Effector CD8-positive, alpha-beta T cell (primary cell): ENCODE results near the gene KCNJ14.
A peak's percentile ranks its signal among the peaks of the same experiment; 100 is the strongest.

ENCODE experiments used
- DNase-seq: peaks from one replicate; lab custom pipeline; 2025; lab: John Stamatoyannopoulos, UW

The KCNJ14 gene

DNA sequence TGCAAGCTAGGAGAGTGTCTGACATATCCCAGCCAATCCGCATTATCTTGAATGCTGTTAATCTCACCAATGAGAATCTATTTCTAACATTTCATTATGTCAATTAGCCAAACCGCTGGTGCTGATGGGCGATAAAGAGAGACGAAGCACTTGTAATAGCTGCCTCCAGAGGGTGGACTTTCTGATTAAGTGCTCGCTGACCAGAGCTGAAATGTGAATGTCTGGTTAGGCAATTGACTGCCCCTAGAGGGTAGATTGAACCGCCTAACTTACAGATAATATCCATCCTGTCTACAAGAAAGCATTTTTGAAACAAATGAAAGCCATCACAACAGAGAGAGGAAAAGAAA, 10.1 kb upstream of the KCNJ14 start:
- DNase-seq, result no peak

GRCh38 chr19:48445606-48446481, 9.5 kb upstream of the KCNJ14 start, which contains the start of gene GRWD1:
Gene GRWD1, plus strand, starts transcription at chr19:48445983. Its CDS starts 23 bp downstream, at chr19:48446006.
- peak; percentile 88 for DNase-seq

GRCh38 chr19:48446579-48446978, 8.8 kb upstream of the KCNJ14 start:
- DNase-seq, result no peak

GRCh38 chr19:48448563-48448962, 6.8 kb upstream of the KCNJ14 start:
- no peak for DNase-seq

DNA sequence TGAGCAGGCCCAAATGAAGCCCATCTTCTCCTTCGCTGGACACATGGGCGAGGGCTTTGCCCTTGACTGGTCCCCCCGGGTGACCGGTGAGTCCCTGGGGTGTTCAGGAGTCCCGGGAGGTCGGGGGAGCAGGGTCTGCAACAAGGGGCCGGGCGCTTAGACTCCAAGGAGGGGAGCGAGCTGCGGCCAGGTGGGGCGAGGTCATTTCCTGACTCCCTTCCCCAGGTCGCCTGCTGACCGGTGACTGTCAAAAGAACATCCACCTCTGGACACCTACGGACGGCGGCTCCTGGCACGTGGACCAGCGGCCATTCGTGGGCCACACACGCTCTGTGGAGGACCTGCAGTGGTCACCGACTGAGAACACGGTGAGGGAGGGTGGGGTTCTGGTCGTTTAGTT, 4.9 kb upstream of the KCNJ14 start:
- DNase-seq, result no peak

DNA sequence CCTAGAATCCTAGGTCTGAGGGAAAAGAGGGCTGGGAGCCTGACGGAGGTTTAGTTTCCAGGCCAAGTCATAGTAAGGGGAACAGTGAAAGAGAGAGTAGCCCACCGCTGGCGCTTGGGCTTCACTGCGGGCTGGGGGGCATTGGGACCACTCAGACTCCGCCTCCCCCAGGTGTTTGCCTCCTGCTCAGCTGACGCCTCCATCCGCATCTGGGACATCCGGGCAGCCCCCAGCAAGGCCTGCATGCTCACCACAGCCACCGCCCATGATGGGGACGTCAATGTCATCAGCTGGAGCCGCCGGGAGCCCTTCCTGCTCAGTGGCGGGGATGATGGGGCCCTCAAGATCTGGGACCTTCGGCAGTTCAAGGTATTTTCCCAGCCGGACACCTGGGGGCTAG, 4.5 kb upstream of the KCNJ14 start:
- DNase-seq, result no peak

GRCh38 chr19:48451624-48452023, 3.8 kb upstream of the KCNJ14 start:
- no peak for DNase-seq

DNA sequence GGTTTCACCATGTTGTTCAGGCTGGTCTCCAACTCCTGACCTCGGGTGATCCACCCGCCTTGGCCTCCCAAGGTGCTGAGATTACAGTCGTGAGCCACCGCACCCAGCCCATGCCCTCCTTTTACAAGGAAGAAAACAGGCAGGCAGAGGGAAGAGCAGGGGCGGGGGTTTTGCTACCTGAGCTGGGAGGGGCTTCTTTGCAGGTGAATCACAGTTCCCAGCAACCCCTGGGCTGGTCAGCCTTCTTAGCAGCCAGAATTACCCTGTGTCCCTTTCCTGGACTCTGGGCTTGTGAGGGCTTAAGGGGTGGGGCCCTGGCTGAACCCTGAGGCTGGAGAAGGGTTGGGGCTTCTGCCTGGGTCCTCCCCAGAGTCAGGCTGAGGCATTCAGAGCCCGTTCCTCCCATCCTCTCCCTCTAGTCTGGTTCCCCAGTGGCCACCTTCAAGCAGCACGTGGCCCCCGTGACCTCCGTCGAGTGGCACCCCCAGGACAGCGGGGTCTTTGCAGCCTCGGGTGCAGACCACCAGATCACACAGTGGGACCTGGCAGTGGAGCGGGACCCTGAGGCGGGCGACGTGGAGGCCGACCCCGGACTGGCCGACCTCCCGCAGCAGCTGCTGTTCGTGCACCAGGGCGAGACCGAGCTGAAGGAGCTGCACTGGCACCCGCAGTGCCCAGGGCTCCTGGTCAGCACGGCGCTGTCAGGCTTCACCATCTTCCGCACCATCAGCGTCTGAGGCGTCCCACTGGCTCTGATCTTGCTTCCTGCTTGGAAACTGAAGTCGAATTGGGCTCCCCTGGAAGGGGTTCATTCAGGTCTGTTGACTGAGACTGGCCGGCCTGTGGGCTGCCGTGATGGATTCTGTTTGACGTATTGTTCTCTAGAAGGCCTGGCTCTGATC, 2.8 kb upstream of the KCNJ14 start:
- no peak for DNase-seq

- no peak for DNase-seq
Observed at GRCh38 chr19:48454150-48454730, 1.1 kb upstream of the KCNJ14 start.

DNA sequence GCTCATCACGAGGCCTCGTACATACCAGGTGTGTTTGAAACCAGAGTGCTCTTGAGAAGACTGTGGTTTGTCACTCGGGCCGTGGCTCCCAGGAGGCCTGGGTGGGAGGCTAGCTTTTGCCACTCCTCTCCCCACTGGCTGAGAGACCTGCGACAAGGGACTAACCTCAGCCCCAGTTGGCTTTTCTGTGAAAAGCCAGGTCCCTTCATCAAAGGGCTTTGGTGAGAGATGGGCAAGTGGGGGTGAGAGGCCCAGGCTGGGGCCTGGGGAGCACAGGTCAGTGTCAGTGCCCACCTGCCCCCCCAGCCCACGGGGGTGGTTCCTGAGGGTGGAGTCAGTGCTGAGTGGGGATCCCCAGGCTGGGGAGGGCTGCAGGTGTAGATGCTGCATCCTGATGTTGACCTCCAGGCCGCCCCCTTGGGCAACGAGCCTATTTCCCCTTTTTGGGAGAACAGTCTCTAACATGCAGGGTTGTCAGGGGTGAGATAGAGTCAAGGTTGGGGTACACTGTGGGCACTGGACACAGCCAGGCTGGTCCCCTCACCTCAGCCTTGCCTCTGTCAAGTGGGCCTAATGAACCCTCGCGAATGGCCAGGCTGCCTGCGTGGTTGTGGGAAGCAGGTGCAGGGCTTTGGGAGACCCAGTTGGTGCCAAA, 661 bp downstream of the KCNJ14 start:
- DNase-seq, result no peak

GRCh38 chr19:48456864-48457263, 1.5 kb downstream of the KCNJ14 start:
- no peak for DNase-seq

- DNase-seq, result no peak
Observed at GRCh38 chr19:48458016-48458415, 2.6 kb downstream of the KCNJ14 start.

DNA sequence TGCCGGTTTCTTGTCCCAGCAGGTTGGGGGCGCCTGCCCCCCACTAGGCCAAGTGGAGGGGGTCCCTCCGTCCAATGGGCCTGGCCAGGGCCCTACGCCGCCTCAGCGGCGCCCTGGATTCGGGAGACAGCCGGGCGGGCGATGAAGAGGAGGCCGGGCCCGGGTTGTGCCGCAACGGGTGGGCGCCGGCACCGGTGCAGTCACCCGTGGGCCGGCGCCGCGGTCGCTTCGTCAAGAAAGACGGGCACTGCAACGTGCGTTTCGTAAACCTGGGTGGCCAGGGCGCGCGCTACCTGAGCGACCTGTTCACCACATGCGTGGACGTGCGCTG, 6.2 kb downstream of the KCNJ14 start:
- DNase-seq, result no peak

GRCh38 chr19:48461982-48462655, 6.7 kb downstream of the KCNJ14 start:
- DNase-seq, result no peak

- DNase-seq, result no peak
Observed at GRCh38 chr19:48465215-48465614, 9.8 kb downstream of the KCNJ14 start.

DNA sequence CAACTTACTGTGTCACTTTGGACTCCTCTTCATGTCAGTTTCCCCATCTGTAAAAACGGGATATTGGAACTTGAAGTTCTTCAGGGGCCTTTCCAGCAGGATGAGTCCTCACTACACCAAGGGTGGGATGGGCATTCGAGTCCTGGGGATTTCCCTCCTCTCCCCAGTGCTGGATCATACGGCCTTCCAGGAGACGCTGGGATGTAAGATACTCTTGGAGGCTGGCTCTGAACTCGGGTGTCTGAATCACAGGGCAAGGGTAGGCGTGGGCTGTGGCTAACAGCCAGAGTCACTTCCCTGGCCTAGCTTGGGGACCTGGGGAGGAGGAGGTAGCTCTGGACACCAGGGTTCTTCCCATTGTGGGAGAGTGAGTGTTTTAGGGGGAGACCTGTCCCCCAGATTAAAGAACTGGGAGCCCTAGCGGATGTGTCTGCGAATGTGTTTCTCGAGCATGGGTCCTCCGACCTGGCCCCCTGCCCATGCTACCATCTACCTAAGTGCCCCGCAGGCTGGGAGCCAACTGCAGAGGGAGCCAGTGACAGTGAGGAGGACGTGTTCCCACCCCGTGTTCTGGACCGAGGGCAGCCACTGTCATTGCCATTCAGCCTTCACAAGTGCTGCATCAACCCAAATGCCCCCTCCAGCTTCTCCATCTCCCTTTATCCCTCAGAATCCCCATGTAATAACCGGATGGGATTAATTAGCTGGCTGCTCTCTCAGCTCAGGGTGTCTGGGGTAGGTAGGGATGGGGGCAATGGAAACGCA, 11.4 kb downstream of the KCNJ14 start:
- DNase-seq, result no peak

GRCh38 chr19:48468772-48469288, 13.5 kb downstream of the KCNJ14 start:
- peak; percentile 99 for DNase-seq

DNA sequence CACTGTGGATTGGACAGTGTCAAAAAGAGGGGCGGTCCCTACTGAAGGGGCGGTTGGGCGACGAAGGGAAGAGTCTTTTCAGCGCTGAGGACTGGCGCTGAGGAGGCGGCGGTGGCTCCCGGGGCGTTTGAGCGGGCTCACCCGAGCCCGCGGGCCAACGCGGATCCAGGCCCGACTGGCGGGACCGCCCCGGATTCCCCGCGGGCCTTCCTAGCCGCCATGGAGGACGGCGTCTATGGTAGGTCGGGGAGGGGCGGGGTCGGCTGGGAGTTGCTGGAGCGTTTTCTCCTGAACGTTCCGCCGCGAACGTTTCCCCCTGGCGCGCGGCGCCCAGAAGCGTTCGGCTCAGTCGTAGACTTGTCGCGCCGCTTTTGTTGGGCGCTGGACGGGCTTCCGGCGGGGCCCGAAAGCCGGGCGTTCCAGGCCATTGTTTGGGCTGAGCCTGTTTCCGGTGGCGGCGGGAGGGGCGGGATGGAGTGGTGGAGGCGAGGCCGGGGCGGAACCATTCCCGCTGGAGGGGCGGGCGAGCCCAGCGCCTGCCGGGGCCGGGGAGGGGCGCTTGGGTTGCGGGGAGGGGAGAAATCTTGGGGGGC, 14.0 kb downstream of the KCNJ14 start, which contains the start of gene CYTH2:
Gene CYTH2 (plus strand): TSS at position 81 of the 593 bp plus-strand sequence. CDS start 139 bp downstream, at position 220.
- DNase-seq, result peak; percentile 65

DNA sequence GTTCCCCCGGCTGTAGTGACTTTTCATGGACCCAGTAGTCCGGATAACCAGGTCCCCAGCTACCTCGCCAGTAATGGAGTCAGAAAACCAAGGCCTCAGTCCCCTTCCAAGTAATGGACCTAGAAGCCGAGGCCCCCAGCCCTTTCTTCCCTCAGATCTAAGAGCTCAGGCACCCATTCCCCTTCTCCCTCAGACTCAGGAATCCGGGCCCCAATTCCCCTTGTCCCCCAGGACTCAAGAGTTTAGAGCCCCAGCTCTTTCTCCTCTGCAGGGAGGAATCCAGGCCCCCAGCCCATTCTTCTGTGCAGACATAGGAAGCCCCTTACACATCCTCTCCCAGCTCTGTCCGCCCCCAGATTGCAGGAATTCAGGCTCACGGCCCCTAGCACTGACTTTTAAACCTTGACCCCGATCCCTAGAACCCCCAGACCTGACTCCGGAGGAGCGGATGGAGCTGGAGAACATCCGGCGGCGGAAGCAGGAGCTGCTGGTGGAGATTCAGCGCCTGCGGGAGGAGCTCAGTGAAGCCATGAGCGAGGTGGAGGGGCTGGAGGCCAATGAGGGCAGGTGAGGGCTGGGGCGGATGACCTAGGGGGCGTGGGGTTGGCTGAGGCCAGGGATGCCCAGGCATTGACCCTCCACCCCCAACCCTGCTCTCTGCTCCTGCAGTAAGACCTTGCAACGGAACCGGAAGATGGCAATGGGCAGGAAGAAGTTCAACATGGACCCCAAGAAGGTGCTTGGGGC, 14.7 kb downstream of the KCNJ14 start:
- DNase-seq, result no peak
